Activated naive CD8-positive, alpha-beta T cell treated with anti-CD3 and anti-CD28 coated beads, Interleukin-2, amount 10 ng/mL, durations not matched to agents 7 days and 5 days (primary cell): ENCODE measurements around the gene PSMD11. TPM values are rescaled to one million over a fixed set of nuclear protein-coding genes. Genes with fewer than 3 reads are reported as not detected.
A peak's percentile ranks its signal among the peaks of the same experiment; 100 is the strongest.

Source experiments
- ATAC-seq: fragments of 150-1000 bp; cut with Tn5 transposase; one replicate; pipeline ENCODE4 v1.10.0; 2021; ENCODE audit warnings: low read depth, moderate library complexity
- POLR2A ChIA-PET: fragments of 350-600 bp; sonication (Branson Sonifier 250); formaldehyde crosslinking; loops from one replicate; lab custom pipeline; 2021; ENCODE audit warnings: antibody characterized with exemption; lab: Charles Lee
- DNase-seq: peaks from one replicate; pipeline ENCODE4 v3.0.0; 2021
- H3K27ac Mint-ChIP-seq: one replicate; pipeline ENCODE4 v1.8.0; 2022; ENCODE audit warnings: mild to moderate bottlenecking, mixed read lengths
- H3K27me3 Mint-ChIP-seq: one replicate; pipeline ENCODE4 v1.8.0; 2022; ENCODE audit warnings: mild to moderate bottlenecking, moderate library complexity, mixed read lengths
- H3K36me3 Mint-ChIP-seq: one replicate; pipeline ENCODE4 v1.8.0; 2021; ENCODE audit warnings: mild to moderate bottlenecking, mixed read lengths
- H3K4me1 Mint-ChIP-seq: one replicate; pipeline ENCODE4 v1.8.0; 2021; ENCODE audit warnings: mixed read lengths
- H3K4me3 Mint-ChIP-seq: one replicate; pipeline ENCODE4 v1.8.0; 2022; ENCODE audit warnings: mild to moderate bottlenecking, moderate library complexity, mixed read lengths
- H3K9me3 Mint-ChIP-seq: one replicate; pipeline ENCODE4 v1.8.0; 2021; ENCODE audit warnings: mixed read lengths
- total RNA-seq, 2 experiments: library from RNA; stranded (reverse); gene quantifications; one replicate each; pipeline ENCODE4 v1.2.3, GENCODE V29; 2021

PSMD11 gene
- total RNA-seq, 2 experiments from 2014 or later = 68.3 to 75.1 TPM

GRCh38 chr17:32475258-32475657 is 30.9 kb downstream of the PSMD11 start:
- no peak for DNase-seq
- no peaks in the 10 kb centered on the region for H3K4me1 Mint-ChIP-seq
- H3K27ac Mint-ChIP-seq = no peak overlapping the region
- no peaks in the 10 kb centered on the region for H3K27me3 Mint-ChIP-seq
- H3K9me3 Mint-ChIP-seq = no peaks in the 10 kb centered on the region
- POLR2A ChIA-PET = no interaction called here
- no peak for ATAC-seq
- no peak overlapping the region for H3K4me3 Mint-ChIP-seq
- H3K36me3 Mint-ChIP-seq = peaks cover 43% of the 10 kb centered on the region

- POLR2A ChIA-PET = interaction anchor here (1.4 kb wide), 1 partner anchor 9 kb away, joined by 4 read pairs; the partner anchor contains the start of gene CDK5R1
- no peaks in the 10 kb centered on the region for H3K27me3 Mint-ChIP-seq
- H3K36me3 Mint-ChIP-seq = peaks cover 32% of the 10 kb centered on the region
Observed at GRCh38 chr17:32477220-32477619, 32.9 kb downstream of the PSMD11 start.

GRCh38 chr17:32479074-32479617 is 34.8 kb downstream of the PSMD11 start:
- H3K27ac Mint-ChIP-seq = peak overlapping the region; percentile 3
- peaks cover 4% of the 10 kb centered on the region for H3K4me1 Mint-ChIP-seq
- no peak for ATAC-seq
- no peak for DNase-seq
- no peaks in the 10 kb centered on the region for H3K27me3 Mint-ChIP-seq
- POLR2A ChIA-PET = interaction anchor here (0.5 to 1.3 kb wide), 2 partner anchors 8 to 21 kb away, joined by 3 to 4 read pairs; no protein-coding TSS in a partner anchor
- no peaks in the 10 kb centered on the region for H3K9me3 Mint-ChIP-seq
- peaks cover 27% of the 10 kb centered on the region for H3K36me3 Mint-ChIP-seq
- H3K4me3 Mint-ChIP-seq = no peak overlapping the region

More at GRCh38 chr17:32477220-32477619, 32.9 kb downstream of the PSMD11 start:
- H3K4me1 Mint-ChIP-seq = peaks cover 4% of the 10 kb centered on the region
- DNase-seq = no peak
- H3K4me3 Mint-ChIP-seq = no peak overlapping the region
- ATAC-seq = no peak
- H3K9me3 Mint-ChIP-seq = no peaks in the 10 kb centered on the region
- no peak overlapping the region for H3K27ac Mint-ChIP-seq

- POLR2A ChIA-PET = interaction anchor here (0.7 kb wide), 1 partner anchor 115 kb away, joined by 3 read pairs; no protein-coding TSS in a partner anchor
- Mint-ChIP-seq H3K27ac (no peak overlapping the region), H3K36me3 (peaks cover 15% of the 10 kb centered on the region), H3K4me1 (peaks cover 5% of the 10 kb centered on the region), H3K9me3 (no peaks in the 10 kb centered on the region), H3K27me3 (no peaks in the 10 kb centered on the region), H3K4me3 (no peak overlapping the region)
- ATAC-seq (no peak), DNase-seq (no peak)
Observed at GRCh38 chr17:32481193-32481592, 36.9 kb downstream of the PSMD11 start.

- Mint-ChIP-seq H3K36me3 (peaks cover 13% of the 10 kb centered on the region), H3K9me3 (no peaks in the 10 kb centered on the region), H3K27me3 (no peaks in the 10 kb centered on the region), H3K27ac (no peak overlapping the region), H3K4me1 (peaks cover 8% of the 10 kb centered on the region), H3K4me3 (no peak overlapping the region)
- ATAC-seq (no peak), DNase-seq (no peak)
- POLR2A ChIA-PET = interaction anchor here (1.4 kb wide), 2 partner anchors 9 to 272 kb away, joined by 3 to 4 read pairs; no protein-coding TSS in a partner anchor
Observed at GRCh38 chr17:32482568-32483320, 38.4 kb downstream of the PSMD11 start.

- H3K27ac Mint-ChIP-seq = peak overlapping the region; percentile 3
- POLR2A ChIA-PET = interaction anchor here (1.1 to 1.4 kb wide), 3 partner anchors 8 to 39 kb away, joined by 3 read pairs; partner anchors contain the start of gene PSMD11
- no peaks in the 10 kb centered on the region for H3K27me3 Mint-ChIP-seq
- DNase-seq (peak; percentile 53), ATAC-seq (no peak)
- no peaks in the 10 kb centered on the region for H3K9me3 Mint-ChIP-seq
- peaks cover 17% of the 10 kb centered on the region for H3K36me3 Mint-ChIP-seq
- no peak overlapping the region for H3K4me3 Mint-ChIP-seq
- H3K4me1 Mint-ChIP-seq = peaks cover 11% of the 10 kb centered on the region
Observed at GRCh38 chr17:32483451-32484019, 39.2 kb downstream of the PSMD11 start.

- Mint-ChIP-seq H3K4me1 (peaks cover 15% of the 10 kb centered on the region), H3K36me3 (peaks cover 20% of the 10 kb centered on the region), H3K4me3 (no peak overlapping the region), H3K27ac (no peak overlapping the region), H3K27me3 (no peaks in the 10 kb centered on the region), H3K9me3 (no peaks in the 10 kb centered on the region)
- ATAC-seq (no peak), DNase-seq (no peak)
- POLR2A ChIA-PET = interaction anchor here (1.1 to 1.4 kb wide), 3 partner anchors 8 to 39 kb away, joined by 3 read pairs; partner anchors contain the start of gene PSMD11
Observed at GRCh38 chr17:32484041-32484461, 39.7 kb downstream of the PSMD11 start.

- no peaks in the 10 kb centered on the region for H3K9me3 Mint-ChIP-seq
- no peaks in the 10 kb centered on the region for H3K27me3 Mint-ChIP-seq
- H3K4me1 Mint-ChIP-seq = peaks cover 20% of the 10 kb centered on the region
- POLR2A ChIA-PET = interaction anchor here (0.7 to 1.3 kb wide), 3 partner anchors 32 to 42 kb away, joined by 3 read pairs; partner anchors contain the start of gene PSMD11
- no peak for DNase-seq
- H3K36me3 Mint-ChIP-seq = peaks cover 23% of the 10 kb centered on the region
- H3K27ac Mint-ChIP-seq = no peak overlapping the region
- ATAC-seq = no peak
- H3K4me3 Mint-ChIP-seq = no peak overlapping the region
Observed at GRCh38 chr17:32484628-32485027, 40.3 kb downstream of the PSMD11 start.

GRCh38 chr17:32485261-32486110 is 41.2 kb downstream of the PSMD11 start:
- ATAC-seq (no peak), DNase-seq (no peak)
- no peaks in the 10 kb centered on the region for H3K9me3 Mint-ChIP-seq
- peak overlapping the region; percentile 39 for H3K27ac Mint-ChIP-seq
- H3K36me3 Mint-ChIP-seq = peaks cover 21% of the 10 kb centered on the region
- no peaks in the 10 kb centered on the region for H3K27me3 Mint-ChIP-seq
- POLR2A ChIA-PET = interaction anchor here (0.6 to 4.4 kb wide), 5 partner anchors 9 to 41 kb away, joined by 3 to 60 read pairs (median 4); no protein-coding TSS in a partner anchor
- H3K4me1 Mint-ChIP-seq = peaks cover 27% of the 10 kb centered on the region
- peak overlapping the region; percentile 55 for H3K4me3 Mint-ChIP-seq

- peaks cover 34% of the 10 kb centered on the region for H3K4me1 Mint-ChIP-seq
- POLR2A ChIA-PET = interaction anchor here (0.9 to 4.4 kb wide), 10 partner anchors 9 to 126 kb away, joined by 3 to 60 read pairs (median 4); no protein-coding TSS in a partner anchor
- ATAC-seq (peak; percentile 66), DNase-seq (peak; percentile 83)
- peak overlapping the region; percentile 55 for H3K4me3 Mint-ChIP-seq
- H3K27ac Mint-ChIP-seq = peak overlapping the region; percentile 39
- peaks cover 24% of the 10 kb centered on the region for H3K36me3 Mint-ChIP-seq
- H3K27me3 Mint-ChIP-seq = no peaks in the 10 kb centered on the region
- H3K9me3 Mint-ChIP-seq = no peaks in the 10 kb centered on the region
Observed at GRCh38 chr17:32486111-32486700, 41.9 kb downstream of the PSMD11 start.

- H3K4me3 Mint-ChIP-seq = peak within 1 kb of the TSS; percentile 93
- peaks cover 36% of the 10 kb centered on the region for H3K4me1 Mint-ChIP-seq
- H3K9me3 Mint-ChIP-seq = no peaks in the 10 kb centered on the region
- H3K27ac Mint-ChIP-seq = peak within 1 kb of the TSS; percentile 69
- no peaks in the 10 kb centered on the region for H3K27me3 Mint-ChIP-seq
- peaks cover 20% of the 10 kb centered on the region for H3K36me3 Mint-ChIP-seq
- POLR2A ChIA-PET = interaction anchor here (0.9 to 4.4 kb wide), 14 partner anchors 8 to 125 kb away, joined by 3 to 60 read pairs (median 5); no protein-coding TSS in a partner anchor
- ATAC-seq (peak; percentile 66), DNase-seq (peak; percentile 87)
Observed at GRCh38 chr17:32486701-32487472, 42.6 kb downstream of the PSMD11 start, which contains the start of gene CDK5R1. TSS of gene CDK5R1 (plus strand) at chr17:32486993. CDS start at chr17:32487621, 628 bp downstream.
